Stimulated activated CD8-positive, alpha-beta memory T cell treated with anti-CD3 and anti-CD28 coated beads, Interleukin-4, amount 100 ng/mL, for 1 hour (primary cell): Measurements from ENCODE around the gene KRTAP13-2.

Experiments used
- DNase-seq, 2 donors: peaks; one replicate each; pipeline ENCODE4 v3.0.0-alpha.2; 2020; ENCODE audit warnings: low read depth in 2 of 2, low spot score in 1 of 2

Gene KRTAP13-2

DNA sequence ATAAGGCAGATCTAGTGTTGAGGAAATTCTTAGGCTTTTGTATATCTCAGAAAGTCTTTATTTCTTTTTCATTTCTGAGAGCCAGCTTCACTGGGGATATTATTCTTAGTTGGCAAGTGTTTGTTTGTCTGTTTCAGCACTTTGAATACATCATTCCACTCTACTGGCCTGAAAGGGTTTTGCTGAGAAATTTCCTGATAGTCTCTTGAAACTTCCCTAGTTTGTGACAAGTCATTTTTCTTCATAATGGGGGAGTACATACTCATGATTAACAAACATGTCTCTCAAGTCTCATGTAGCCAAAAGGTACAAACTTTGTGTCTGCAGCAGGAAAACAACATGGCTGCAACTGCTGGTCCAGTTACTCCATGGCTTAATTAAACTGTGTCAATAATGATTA, 45.7 kb downstream of the KRTAP13-2 start:
- no peak for DNase-seq
